ENCODE results near the gene NFYA. TPM values are rescaled to one million over a fixed set of nuclear protein-coding genes. Genes with fewer than 3 reads are reported as not detected.

The NFYA gene
- polyA plus RNA-seq, 3 donors, result 9.7 to 21.4 (median 10.7) TPM

GRCh38 chr6:41125282-41125681, 52.5 kb downstream of the NFYA start:
- Histone ChIP-seq H3K4me2 (replicated peaks; ENCODE audit: extremely low read depth, low read length, poor library complexity, severe bottlenecking) (no peak overlapping the region), H3K27me3 (ENCODE audit: control insufficient read depth in 2 of 2, insufficient read depth in 2 of 2, low read length in 2 of 2) (no peaks in the 10 kb centered on the region), H3K27ac (ENCODE audit: low read depth in 1 of 2, low read length in 2 of 2) (no peak overlapping the region), H3K4me3 (replicated peaks in 1 of 3; ENCODE audit: low read depth in 2 of 3, low read length in 3 of 3) (no peak overlapping the region), H3K4me1 (ENCODE audit: control insufficient read depth in 1 of 2, insufficient read depth in 2 of 2, low read length in 2 of 2) (no peaks in the 10 kb centered on the region), H3K9me3 (replicated peaks in 1 of 2; ENCODE audit: control insufficient read depth in 1 of 2, insufficient read depth in 1 of 2, low read length in 2 of 2) (no peaks in the 10 kb centered on the region), H2AFZ (ENCODE audit: insufficient read depth, low read depth, low read length, poor library complexity, severe bottlenecking) (no peak overlapping the region), H3K36me3 (replicated peaks in 1 of 2; ENCODE audit: control insufficient read depth in 1 of 2, insufficient read depth in 2 of 2, low read length in 2 of 2) (no peaks in the 10 kb centered on the region), H3K9ac (ENCODE audit: insufficient read depth, low read length, poor library complexity, severe bottlenecking) (no peak overlapping the region), H3K79me2 (ENCODE audit: insufficient read depth, low read length) (no peaks in the 10 kb centered on the region), H4K20me1 (ENCODE audit: insufficient read depth, low read length) (no peaks in the 10 kb centered on the region)
- no peaks in the 10 kb centered on the region for H3K27me3 Mint-ChIP-seq (ENCODE audit: low read depth in 3 of 3)
- H3K9me3 Mint-ChIP-seq, result peaks cover 0 to 6% (median 0%) of the 10 kb centered on the region in 7 donors
- intact Hi-C loops (cut with micrococcal nuclease), result no loop called here
- no CpG with 5 or more reads among the region's 3 CpGs for WGBS (ENCODE audit: insufficient coverage)
- peaks cover 0 to 15% of the 10 kb centered on the region in 2 donors for H3K36me3 Mint-ChIP-seq
- H3K4me3 Mint-ChIP-seq, result no peak overlapping the region
- TF ChIP-seq, protein P1, sequence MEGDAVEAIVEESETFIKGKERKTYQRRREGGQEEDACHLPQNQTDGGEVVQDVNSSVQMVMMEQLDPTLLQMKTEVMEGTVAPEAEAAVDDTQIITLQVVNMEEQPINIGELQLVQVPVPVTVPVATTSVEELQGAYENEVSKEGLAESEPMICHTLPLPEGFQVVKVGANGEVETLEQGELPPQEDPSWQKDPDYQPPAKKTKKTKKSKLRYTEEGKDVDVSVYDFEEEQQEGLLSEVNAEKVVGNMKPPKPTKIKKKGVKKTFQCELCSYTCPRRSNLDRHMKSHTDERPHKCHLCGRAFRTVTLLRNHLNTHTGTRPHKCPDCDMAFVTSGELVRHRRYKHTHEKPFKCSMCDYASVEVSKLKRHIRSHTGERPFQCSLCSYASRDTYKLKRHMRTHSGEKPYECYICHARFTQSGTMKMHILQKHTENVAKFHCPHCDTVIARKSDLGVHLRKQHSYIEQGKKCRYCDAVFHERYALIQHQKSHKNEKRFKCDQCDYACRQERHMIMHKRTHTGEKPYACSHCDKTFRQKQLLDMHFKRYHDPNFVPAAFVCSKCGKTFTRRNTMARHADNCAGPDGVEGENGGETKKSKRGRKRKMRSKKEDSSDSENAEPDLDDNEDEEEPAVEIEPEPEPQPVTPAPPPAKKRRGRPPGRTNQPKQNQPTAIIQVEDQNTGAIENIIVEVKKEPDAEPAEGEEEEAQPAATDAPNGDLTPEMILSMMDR (IDR thresholded peaks at IDR 0.05), result no peak
- no peak overlapping the region for H3K27ac Mint-ChIP-seq
- H3K4me1 Mint-ChIP-seq, result no peaks in the 10 kb centered on the region
- no peak for DNase-seq

DNA sequence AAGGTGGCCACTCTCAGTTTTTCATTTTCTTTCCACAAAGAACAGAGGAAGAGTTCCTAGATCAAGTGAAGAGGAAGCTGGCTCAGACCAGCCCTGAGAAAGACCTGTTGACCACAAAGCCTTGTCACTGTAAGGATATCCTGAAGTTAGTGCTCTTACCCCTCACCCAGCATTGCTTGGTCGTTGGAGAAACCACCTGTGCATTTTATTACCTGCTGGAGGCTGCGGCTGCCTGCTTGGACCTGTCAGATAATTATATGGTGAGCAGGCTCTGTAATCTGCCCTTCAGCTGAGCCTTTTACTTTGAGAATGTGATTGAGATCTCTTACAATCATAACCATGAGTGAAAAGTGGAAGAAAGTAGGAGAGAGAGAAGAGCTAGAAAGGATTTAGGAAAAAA, 59.5 kb downstream of the NFYA start:
- Mint-ChIP-seq H3K27ac (no peak overlapping the region), H3K27me3 (ENCODE audit: low read depth in 3 of 3) (peaks cover 0 to 1% (median 0%) of the 10 kb centered on the region in 3 donors), H3K36me3 (peaks cover 0 to 15% of the 10 kb centered on the region in 2 donors), H3K9me3 (no peaks in the 10 kb centered on the region), H3K4me1 (no peaks in the 10 kb centered on the region), H3K4me3 (no peak overlapping the region)
- Histone ChIP-seq H3K4me3 (replicated peaks in 1 of 3; ENCODE audit: low read depth in 2 of 3, low read length in 3 of 3) (no peak overlapping the region), H3K9me3 (replicated peaks in 1 of 2; ENCODE audit: control insufficient read depth in 1 of 2, insufficient read depth in 1 of 2, low read length in 2 of 2) (no peaks in the 10 kb centered on the region), H3K4me1 (ENCODE audit: control insufficient read depth in 1 of 2, insufficient read depth in 2 of 2, low read length in 2 of 2) (no peaks in the 10 kb centered on the region), H3K27me3 (ENCODE audit: control insufficient read depth in 2 of 2, insufficient read depth in 2 of 2, low read length in 2 of 2) (no peaks in the 10 kb centered on the region), H3K27ac (ENCODE audit: low read depth in 1 of 2, low read length in 2 of 2) (no peak overlapping the region), H3K79me2 (ENCODE audit: insufficient read depth, low read length) (no peaks in the 10 kb centered on the region), H3K9ac (ENCODE audit: insufficient read depth, low read length, poor library complexity, severe bottlenecking) (no peak overlapping the region), H3K4me2 (replicated peaks; ENCODE audit: extremely low read depth, low read length, poor library complexity, severe bottlenecking) (no peak overlapping the region), H4K20me1 (ENCODE audit: insufficient read depth, low read length) (no peaks in the 10 kb centered on the region), H3K36me3 (replicated peaks in 1 of 2; ENCODE audit: control insufficient read depth in 1 of 2, insufficient read depth in 2 of 2, low read length in 2 of 2) (no peaks in the 10 kb centered on the region), H2AFZ (ENCODE audit: insufficient read depth, low read depth, low read length, poor library complexity, severe bottlenecking) (no peak overlapping the region)
- no peak for DNase-seq
- intact Hi-C loops (cut with micrococcal nuclease), result no loop called here
- TF ChIP-seq, protein P1 (IDR thresholded peaks at IDR 0.05), result no peak
- no CpG with 5 or more reads among the region's 2 CpGs for WGBS (ENCODE audit: insufficient coverage)

Data from CD14-positive monocyte (primary cell).